GM19452 (cell line): ENCODE measurements around the gene NKX3-2.

Source experiments
- ATAC-seq: cut with Tn5 transposase; IDR thresholded peaks from one replicate; pipeline ENCODE4 v1.9.1; 2021; ENCODE audit not compliant: unreplicated experiment

Gene NKX3-2

GRCh38 chr4:13546142-13546940 is 2.0 kb upstream of the NKX3-2 start:
- no peak for ATAC-seq

GRCh38 chr4:13545394-13545808 is 1.1 kb upstream of the NKX3-2 start:
- ATAC-seq: no peak

- ATAC-seq: peak; percentile 38
These were observed 492 bp upstream of the NKX3-2 start for GRCh38 chr4:13544606-13545393.

- no peak for ATAC-seq
These were observed 1.1 kb downstream of the NKX3-2 start for GRCh38 chr4:13543032-13543838.

GRCh38 chr4:13542577-13543031 is 1.7 kb downstream of the NKX3-2 start:
- no peak for ATAC-seq

- no peak for ATAC-seq
These were observed 2.4 kb downstream of the NKX3-2 start for GRCh38 chr4:13541720-13542576.

- ATAC-seq: no peak
These were observed 3.1 kb downstream of the NKX3-2 start for GRCh38 chr4:13541176-13541604.

GRCh38 chr4:13540446-13541175 is 3.7 kb downstream of the NKX3-2 start:
- ATAC-seq: no peak

- no peak for ATAC-seq
These were observed 4.5 kb downstream of the NKX3-2 start for GRCh38 chr4:13539619-13540445.

GRCh38 chr4:13539047-13539618 is 5.2 kb downstream of the NKX3-2 start:
- no peak for ATAC-seq

GRCh38 chr4:13538427-13538973 is 5.8 kb downstream of the NKX3-2 start:
- ATAC-seq: no peak

GRCh38 chr4:13537832-13538177 is 6.5 kb downstream of the NKX3-2 start:
- ATAC-seq: no peak

GRCh38 chr4:13537011-13537831 is 7.1 kb downstream of the NKX3-2 start:
- no peak for ATAC-seq

GRCh38 chr4:13536607-13537006 is 7.7 kb downstream of the NKX3-2 start:
- no peak for ATAC-seq

- no peak for ATAC-seq
These were observed 8.5 kb downstream of the NKX3-2 start for GRCh38 chr4:13535708-13536361.

GRCh38 chr4:13535118-13535517 is 9.2 kb downstream of the NKX3-2 start:
- ATAC-seq: no peak
